HEK293 (cell line): ENCODE measurements around the gene MAP7.

ENCODE experiments used
- CTCF ChIA-PET: fragments of 350-600 bp; formaldehyde crosslinking; extraction: SDS; loops from one replicate; lab custom pipeline; 2021; ENCODE audit warnings: antibody characterized with exemption; lab: Yijun Ruan, JAX
- POLR2A ChIA-PET: fragments of 300-600 bp; formaldehyde crosslinking; extraction: SDS; loops from one replicate; lab custom pipeline; 2020; ENCODE audit warnings: antibody characterized with exemption, inconsistent platforms; lab: Yijun Ruan, JAX
- H3K27ac ChIP-seq: fragments of 200-500 bp; sonication (Bioruptor generic); 2 replicates; pipeline ENCODE4 v1.5.1; 2014; ENCODE audit warnings: low read depth, low read length, control low read depth, inconsistent platforms; ENCODE audit errors: extremely low read depth
- H3K36me3 ChIP-seq, 2 experiments: fragments of 200-500 bp in 1 of 2; sonication (Bioruptor generic) in 1 of 2; 1 replicate in 1 of 2; 2 replicates in 1 of 2; pipeline ENCODE4 v1.5.1; 2014 to 2017; ENCODE audit warnings: inconsistent platforms in 2 of 2, low read length in 2 of 2; ENCODE audit not compliant: control insufficient read depth in 2 of 2, insufficient read depth in 1 of 2
- H3K4me1 ChIP-seq: fragments of 200-500 bp; sonication (Bioruptor generic); 2 replicates; pipeline ENCODE4 v1.5.1; 2014; ENCODE audit warnings: mild to moderate bottlenecking, low read length, inconsistent platforms; ENCODE audit not compliant: control insufficient read depth, insufficient read depth
- H3K4me3 ChIP-seq: 2 replicates; pipeline ENCODE4 v1.5.1; 2011; ENCODE audit warnings: low read depth, mild to moderate bottlenecking, control low read depth, low read length, moderate library complexity
- H3K9me3 ChIP-seq: fragments of 200-500 bp; sonication (Bioruptor generic); 2 replicates; pipeline ENCODE4 v1.5.1; 2014; ENCODE audit warnings: low read depth, low read length, inconsistent platforms; ENCODE audit not compliant: control insufficient read depth, insufficient read depth
- BCL11B ChIP-seq: fragments of 450-650 bp; formaldehyde crosslinking; IDR thresholded peaks from 2 replicates; pipeline ENCODE4 v1.5.1; 2016; ENCODE audit warnings: low read depth, missing biosample characterization, missing genetic modification characterization
- GLIS2 ChIP-seq: fragments of 450-650 bp; formaldehyde crosslinking; IDR thresholded peaks from 2 replicates; pipeline ENCODE4 v1.5.1; 2016; ENCODE audit warnings: missing biosample characterization, missing genetic modification characterization
- KLF9 ChIP-seq: fragments of 450-650 bp; formaldehyde crosslinking; IDR thresholded peaks from 2 replicates; pipeline ENCODE4 v1.5.1; 2016; ENCODE audit warnings: missing biosample characterization, missing genetic modification characterization, low read depth
- ZBTB48 ChIP-seq: fragments of 450-650 bp; formaldehyde crosslinking; IDR thresholded peaks from 2 replicates; pipeline ENCODE4 v1.5.1; 2016; ENCODE audit warnings: missing biosample characterization, missing genetic modification characterization
- ZNF10 ChIP-seq: fragments of 450-650 bp; formaldehyde crosslinking; IDR thresholded peaks from 2 replicates; pipeline ENCODE4 v1.5.1; 2017; ENCODE audit warnings: missing biosample characterization, missing genetic modification characterization
- ZNF133 ChIP-seq: fragments of 450-650 bp; formaldehyde crosslinking; IDR thresholded peaks from 2 replicates; pipeline ENCODE4 v1.5.1; 2016; ENCODE audit warnings: missing biosample characterization, missing genetic modification characterization
- ZNF16 ChIP-seq: fragments of 450-650 bp; formaldehyde crosslinking; IDR thresholded peaks from 2 replicates; pipeline ENCODE4 v1.5.1; 2016; ENCODE audit warnings: low read depth, missing biosample characterization, missing genetic modification characterization
- ZNF214 ChIP-seq: fragments of 450-650 bp; formaldehyde crosslinking; IDR thresholded peaks from 2 replicates; pipeline ENCODE4 v1.5.1; 2017; ENCODE audit warnings: missing biosample characterization, mild to moderate bottlenecking, missing genetic modification characterization, borderline replicate concordance
- ZNF48 ChIP-seq: fragments of 450-650 bp; formaldehyde crosslinking; IDR thresholded peaks from 2 replicates; pipeline ENCODE4 v1.5.1; 2016; ENCODE audit warnings: missing biosample characterization, missing genetic modification characterization
- ZNF530 ChIP-seq: fragments of 450-650 bp; formaldehyde crosslinking; IDR thresholded peaks from 2 replicates; pipeline ENCODE4 v1.5.1; 2016; ENCODE audit warnings: low read depth, missing biosample characterization, missing genetic modification characterization
- ZNF558 ChIP-seq: fragments of 450-650 bp; formaldehyde crosslinking; IDR thresholded peaks from 2 replicates; pipeline ENCODE4 v1.5.1; 2016; ENCODE audit warnings: missing biosample characterization, missing genetic modification characterization
- ZNF76 ChIP-seq: fragments of 450-650 bp; formaldehyde crosslinking; IDR thresholded peaks from 2 replicates; pipeline ENCODE4; 2016; ENCODE audit warnings: low read depth, missing biosample characterization, missing genetic modification characterization, borderline replicate concordance
- ZNF785 ChIP-seq: fragments of 450-650 bp; formaldehyde crosslinking; IDR thresholded peaks from 2 replicates; pipeline ENCODE4 v1.5.1; 2016; ENCODE audit warnings: missing biosample characterization, missing genetic modification characterization
- ZXDB ChIP-seq: fragments of 450-650 bp; formaldehyde crosslinking; IDR thresholded peaks from 2 replicates; pipeline ENCODE4 v1.5.1; 2016; ENCODE audit warnings: missing biosample characterization, missing genetic modification characterization
- TF ChIP-seq, protein P1 (sequence below): fragments of 450-650 bp; formaldehyde crosslinking; IDR thresholded peaks from 2 replicates; pipeline ENCODE4 v1.5.1; 2016; ENCODE audit warnings: missing biosample characterization, missing genetic modification characterization
- TF ChIP-seq, protein P2 (sequence below): fragments of 450-650 bp; formaldehyde crosslinking; IDR thresholded peaks from 2 replicates; pipeline ENCODE4 v1.5.1; 2017; ENCODE audit warnings: missing biosample characterization, missing genetic modification characterization
- TF ChIP-seq, protein P3 (sequence below): fragments of 450-650 bp; formaldehyde crosslinking; IDR thresholded peaks from 2 replicates; pipeline ENCODE4 v1.5.1; 2017; ENCODE audit warnings: missing biosample characterization, mild to moderate bottlenecking, missing genetic modification characterization, moderate library complexity
- TF ChIP-seq, protein P4 (sequence below): fragments of 450-650 bp; formaldehyde crosslinking; IDR thresholded peaks from 2 replicates; pipeline ENCODE4 v1.5.1; 2016; ENCODE audit warnings: missing biosample characterization, missing genetic modification characterization, low read depth
- TF ChIP-seq, protein P5 (sequence below): fragments of 450-650 bp; formaldehyde crosslinking; IDR thresholded peaks from 2 replicates; pipeline ENCODE4 v1.5.1; 2016; ENCODE audit warnings: missing biosample characterization, missing genetic modification characterization

MAP7 gene

DNA sequence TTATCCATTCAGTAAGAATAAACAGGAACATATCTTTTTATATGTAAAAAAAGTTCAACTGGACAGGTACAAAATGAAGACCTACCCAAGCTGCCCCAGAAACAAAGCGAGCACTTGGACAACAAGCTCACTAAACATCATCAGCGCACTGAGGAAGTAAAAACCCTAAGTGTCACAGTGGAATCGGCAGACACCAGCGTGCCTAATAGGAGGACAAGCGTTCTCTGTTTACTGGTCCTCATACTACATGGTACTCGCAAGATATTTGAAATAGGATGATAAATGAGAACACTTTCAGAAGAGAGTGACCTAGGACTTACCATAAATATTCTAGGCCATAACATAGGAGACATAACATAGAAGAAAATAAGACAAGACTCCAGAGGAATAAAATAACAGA lies 18.2 kb downstream of the MAP7 start (continued):
- no peak for TF ChIP-seq ZNF214 (tag by site-specific recombination)
- no peak for TF ChIP-seq ZNF48 (tag by site-specific recombination)
- no peak for TF ChIP-seq ZNF785 (tag by site-specific recombination)
- TF ChIP-seq, protein P1, sequence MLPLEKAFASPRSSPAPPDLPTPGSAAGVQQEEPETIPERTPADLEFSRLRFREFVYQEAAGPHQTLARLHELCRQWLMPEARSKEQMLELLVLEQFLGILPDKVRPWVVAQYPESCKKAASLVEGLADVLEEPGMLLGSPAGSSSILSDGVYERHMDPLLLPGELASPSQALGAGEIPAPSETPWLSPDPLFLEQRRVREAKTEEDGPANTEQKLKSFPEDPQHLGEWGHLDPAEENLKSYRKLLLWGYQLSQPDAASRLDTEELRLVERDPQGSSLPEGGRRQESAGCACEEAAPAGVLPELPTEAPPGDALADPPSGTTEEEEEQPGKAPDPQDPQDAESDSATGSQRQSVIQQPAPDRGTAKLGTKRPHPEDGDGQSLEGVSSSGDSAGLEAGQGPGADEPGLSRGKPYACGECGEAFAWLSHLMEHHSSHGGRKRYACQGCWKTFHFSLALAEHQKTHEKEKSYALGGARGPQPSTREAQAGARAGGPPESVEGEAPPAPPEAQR (tag by site-specific recombination), result no peak
- no peak for TF ChIP-seq ZNF10 (tag by site-specific recombination)
- TF ChIP-seq, protein P2, sequence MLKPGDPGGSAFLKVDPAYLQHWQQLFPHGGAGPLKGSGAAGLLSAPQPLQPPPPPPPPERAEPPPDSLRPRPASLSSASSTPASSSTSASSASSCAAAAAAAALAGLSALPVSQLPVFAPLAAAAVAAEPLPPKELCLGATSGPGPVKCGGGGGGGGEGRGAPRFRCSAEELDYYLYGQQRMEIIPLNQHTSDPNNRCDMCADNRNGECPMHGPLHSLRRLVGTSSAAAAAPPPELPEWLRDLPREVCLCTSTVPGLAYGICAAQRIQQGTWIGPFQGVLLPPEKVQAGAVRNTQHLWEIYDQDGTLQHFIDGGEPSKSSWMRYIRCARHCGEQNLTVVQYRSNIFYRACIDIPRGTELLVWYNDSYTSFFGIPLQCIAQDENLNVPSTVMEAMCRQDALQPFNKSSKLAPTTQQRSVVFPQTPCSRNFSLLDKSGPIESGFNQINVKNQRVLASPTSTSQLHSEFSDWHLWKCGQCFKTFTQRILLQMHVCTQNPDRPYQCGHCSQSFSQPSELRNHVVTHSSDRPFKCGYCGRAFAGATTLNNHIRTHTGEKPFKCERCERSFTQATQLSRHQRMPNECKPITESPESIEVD (tag by site-specific recombination), result no peak
- TF ChIP-seq ZNF76, result no peak
- TF ChIP-seq ZXDB (tag by site-specific recombination), result no peak
- TF ChIP-seq KLF9 (tag by site-specific recombination), result no peak
- TF ChIP-seq, protein P3, sequence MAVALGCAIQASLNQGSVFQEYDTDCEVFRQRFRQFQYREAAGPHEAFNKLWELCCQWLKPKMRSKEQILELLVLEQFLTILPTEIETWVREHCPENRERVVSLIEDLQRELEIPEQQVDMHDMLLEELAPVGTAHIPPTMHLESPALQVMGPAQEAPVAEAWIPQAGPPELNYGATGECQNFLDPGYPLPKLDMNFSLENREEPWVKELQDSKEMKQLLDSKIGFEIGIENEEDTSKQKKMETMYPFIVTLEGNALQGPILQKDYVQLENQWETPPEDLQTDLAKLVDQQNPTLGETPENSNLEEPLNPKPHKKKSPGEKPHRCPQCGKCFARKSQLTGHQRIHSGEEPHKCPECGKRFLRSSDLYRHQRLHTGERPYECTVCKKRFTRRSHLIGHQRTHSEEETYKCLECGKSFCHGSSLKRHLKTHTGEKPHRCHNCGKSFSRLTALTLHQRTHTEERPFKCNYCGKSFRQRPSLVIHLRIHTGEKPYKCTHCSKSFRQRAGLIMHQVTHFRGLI (tag by site-specific recombination), result no peak
- no peak for TF ChIP-seq GLIS2 (tag by site-specific recombination)
- TF ChIP-seq, protein P4, sequence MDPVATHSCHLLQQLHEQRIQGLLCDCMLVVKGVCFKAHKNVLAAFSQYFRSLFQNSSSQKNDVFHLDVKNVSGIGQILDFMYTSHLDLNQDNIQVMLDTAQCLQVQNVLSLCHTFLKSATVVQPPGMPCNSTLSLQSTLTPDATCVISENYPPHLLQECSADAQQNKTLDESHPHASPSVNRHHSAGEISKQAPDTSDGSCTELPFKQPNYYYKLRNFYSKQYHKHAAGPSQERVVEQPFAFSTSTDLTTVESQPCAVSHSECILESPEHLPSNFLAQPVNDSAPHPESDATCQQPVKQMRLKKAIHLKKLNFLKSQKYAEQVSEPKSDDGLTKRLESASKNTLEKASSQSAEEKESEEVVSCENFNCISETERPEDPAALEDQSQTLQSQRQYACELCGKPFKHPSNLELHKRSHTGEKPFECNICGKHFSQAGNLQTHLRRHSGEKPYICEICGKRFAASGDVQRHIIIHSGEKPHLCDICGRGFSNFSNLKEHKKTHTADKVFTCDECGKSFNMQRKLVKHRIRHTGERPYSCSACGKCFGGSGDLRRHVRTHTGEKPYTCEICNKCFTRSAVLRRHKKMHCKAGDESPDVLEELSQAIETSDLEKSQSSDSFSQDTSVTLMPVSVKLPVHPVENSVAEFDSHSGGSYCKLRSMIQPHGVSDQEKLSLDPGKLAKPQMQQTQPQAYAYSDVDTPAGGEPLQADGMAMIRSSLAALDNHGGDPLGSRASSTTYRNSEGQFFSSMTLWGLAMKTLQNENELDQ (tag by site-specific recombination), result no peak
- TF ChIP-seq ZBTB48 (tag by site-specific recombination), result no peak
- TF ChIP-seq ZNF133, result no peak
- TF ChIP-seq, all 188 proteins: peak for 0

DNA sequence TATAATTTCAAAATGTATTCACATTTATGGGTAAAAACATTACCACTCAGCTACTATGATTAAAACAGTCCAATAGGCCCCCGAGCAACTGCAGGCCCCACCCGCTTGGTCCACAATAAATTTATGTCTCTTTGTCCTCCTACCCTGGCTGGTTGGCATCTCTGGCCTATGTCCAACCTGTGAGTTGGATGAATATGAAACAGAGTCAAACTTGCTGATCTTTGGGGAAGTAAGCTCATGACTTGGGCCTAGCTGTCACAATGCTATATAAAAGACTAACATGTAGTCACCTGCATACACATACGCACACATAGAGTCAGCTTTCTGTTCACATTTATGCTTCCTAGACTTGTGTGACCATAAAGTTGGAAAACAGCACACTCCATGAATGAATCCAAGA lies 20.5 kb downstream of the MAP7 start:
- no peaks in the 10 kb centered on the region for H3K36me3 ChIP-seq
- H3K4me1 ChIP-seq, result peaks cover 23% of the 10 kb centered on the region
- CTCF ChIA-PET, result interaction anchor here (0.6 kb wide), 2 partner anchors 17 to 54 kb away, joined by 3 to 4 read pairs; no protein-coding TSS in a partner anchor
- no peak overlapping the region for H3K27ac ChIP-seq
- H3K9me3 ChIP-seq, result no peaks in the 10 kb centered on the region
- TF ChIP-seq BCL11B (tag by site-specific recombination) (no peak), ZNF16 (no peak), ZNF530 (tag by site-specific recombination) (no peak), ZNF558 (tag by site-specific recombination) (no peak)
- TF ChIP-seq, protein P5, sequence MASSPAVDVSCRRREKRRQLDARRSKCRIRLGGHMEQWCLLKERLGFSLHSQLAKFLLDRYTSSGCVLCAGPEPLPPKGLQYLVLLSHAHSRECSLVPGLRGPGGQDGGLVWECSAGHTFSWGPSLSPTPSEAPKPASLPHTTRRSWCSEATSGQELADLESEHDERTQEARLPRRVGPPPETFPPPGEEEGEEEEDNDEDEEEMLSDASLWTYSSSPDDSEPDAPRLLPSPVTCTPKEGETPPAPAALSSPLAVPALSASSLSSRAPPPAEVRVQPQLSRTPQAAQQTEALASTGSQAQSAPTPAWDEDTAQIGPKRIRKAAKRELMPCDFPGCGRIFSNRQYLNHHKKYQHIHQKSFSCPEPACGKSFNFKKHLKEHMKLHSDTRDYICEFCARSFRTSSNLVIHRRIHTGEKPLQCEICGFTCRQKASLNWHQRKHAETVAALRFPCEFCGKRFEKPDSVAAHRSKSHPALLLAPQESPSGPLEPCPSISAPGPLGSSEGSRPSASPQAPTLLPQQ (tag by site-specific recombination), result no peak
- POLR2A ChIA-PET, result no interaction called here
- no peak overlapping the region for H3K4me3 ChIP-seq
